Suprapubic skin (tissue), 4 donors: Measurements from ENCODE around the gene NTM. TPM values are rescaled to one million over a fixed set of nuclear protein-coding genes. Genes with fewer than 3 reads are reported as not detected.
"Not testable (repeated sequence)": the region's sequence is repeated elsewhere in the genome, so short reads cannot be mapped to it uniquely, and the experiment has no call there.

Experiments
- DNase-seq, 2 donors: peaks; one replicate each; pipeline ENCODE4 v3.0.0-alpha.2; 2019; ENCODE audit warnings: low spot score in 2 of 2
- H3K27ac ChIP-seq: fragments of 200-600 bp; sonication (generic); one replicate; pipeline ENCODE4 v1.5.1; 2019
- H3K27me3 ChIP-seq: fragments of 200-600 bp; sonication (generic); one replicate; pipeline ENCODE4 v1.5.1; 2019
- H3K36me3 ChIP-seq: fragments of 200-600 bp; sonication (generic); one replicate; pipeline ENCODE4 v1.5.1; 2019
- H3K4me1 ChIP-seq: fragments of 200-600 bp; sonication (generic); one replicate; pipeline ENCODE4 v1.5.1; 2019
- H3K4me3 ChIP-seq: fragments of 200-600 bp; sonication (generic); one replicate; pipeline ENCODE4 v1.5.1; 2019; ENCODE audit warnings: mild to moderate bottlenecking
- H3K9me3 ChIP-seq: fragments of 200-600 bp; sonication (generic); one replicate; pipeline ENCODE4 v1.5.1; 2019
- EP300 ChIP-seq: sonication (generic); formaldehyde crosslinking; IDR thresholded peaks from one replicate; pipeline ENCODE4 v1.6.1; 2017; ENCODE audit warnings: antibody characterized with exemption
- POLR2A ChIP-seq, 2 donors: fragments of 450-650 bp; IDR thresholded peaks; one replicate each; pipeline ENCODE4 v1.6.1; 2017; ENCODE audit warnings: antibody characterized with exemption in 2 of 2, mild to moderate bottlenecking in 2 of 2, moderate library complexity in 2 of 2
- POLR2AphosphoS5 ChIP-seq, 3 donors: sonication (generic); formaldehyde crosslinking; IDR thresholded peaks; one replicate each; pipeline ENCODE4 v1.6.1; 2017; ENCODE audit warnings: antibody characterized with exemption in 3 of 3
- WGBS: methylation state at CpG from one replicate; pipeline ENCODE4 v1.1.5; 2018; 5-methylcytosine and 5-hydroxymethylcytosine counted together
- total RNA-seq, 4 donors: library from RNA; depleted of rRNA; stranded (reverse); fragments of >200 nt; gene quantifications; one replicate each; pipeline ENCODE4 v1.1.0, GENCODE V29; 2016
- TF ChIP-seq, protein P1 (sequence below), 2 donors: fragments of 200-600 bp in 1 of 2; fragments of 450-650 bp in 1 of 2; sonication (generic) in 1 of 2; IDR thresholded peaks; one replicate each; pipeline ENCODE4 v1.5.1; 2016 to 2019; ENCODE audit warnings: antibody characterized with exemption in 2 of 2, mild to moderate bottlenecking in 1 of 2, moderate library complexity in 1 of 2

The NTM gene
- total RNA-seq, 4 donors from 2014 or later = 0.19 to 19.1 (median 2.1) TPM

DNA sequence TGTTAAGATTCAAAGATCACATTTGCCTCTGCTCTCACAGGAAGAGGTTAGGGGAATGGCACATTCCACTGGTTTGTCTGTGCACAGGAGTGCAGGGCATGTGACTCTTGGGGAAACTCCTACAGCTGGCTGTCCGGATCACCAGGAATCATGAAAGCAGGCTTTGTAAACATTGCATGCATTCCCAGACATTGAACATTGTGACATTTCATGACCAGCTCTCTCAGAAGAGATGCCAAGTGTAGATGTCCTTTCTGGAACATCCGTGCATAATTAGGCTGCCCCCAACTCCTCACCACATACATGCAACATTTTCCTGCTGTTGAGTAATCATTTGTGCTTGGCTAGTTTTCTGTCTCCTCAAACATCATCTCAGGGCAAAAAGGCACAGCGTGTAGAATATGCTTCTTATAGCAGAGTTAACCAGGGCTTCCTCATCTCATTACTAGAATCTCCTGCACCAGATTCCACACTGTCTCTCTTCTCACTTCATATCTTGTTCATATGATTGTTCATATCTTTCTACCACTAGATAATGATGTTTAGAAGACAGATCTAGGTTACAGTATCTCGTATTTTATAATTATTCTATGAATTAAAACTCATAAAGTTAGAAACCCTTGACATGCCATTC, 694.7 kb downstream of the NTM start:
- H3K4me3 ChIP-seq = no peak overlapping the region
- H3K36me3 ChIP-seq = no peaks in the 10 kb centered on the region
- no peak overlapping the region for H3K27ac ChIP-seq
- H3K9me3 ChIP-seq = no peaks in the 10 kb centered on the region
- no peak for DNase-seq
- TF ChIP-seq POLR2A (IDR thresholded peaks at IDR 0.05) = no peak
- TF ChIP-seq, protein P1, sequence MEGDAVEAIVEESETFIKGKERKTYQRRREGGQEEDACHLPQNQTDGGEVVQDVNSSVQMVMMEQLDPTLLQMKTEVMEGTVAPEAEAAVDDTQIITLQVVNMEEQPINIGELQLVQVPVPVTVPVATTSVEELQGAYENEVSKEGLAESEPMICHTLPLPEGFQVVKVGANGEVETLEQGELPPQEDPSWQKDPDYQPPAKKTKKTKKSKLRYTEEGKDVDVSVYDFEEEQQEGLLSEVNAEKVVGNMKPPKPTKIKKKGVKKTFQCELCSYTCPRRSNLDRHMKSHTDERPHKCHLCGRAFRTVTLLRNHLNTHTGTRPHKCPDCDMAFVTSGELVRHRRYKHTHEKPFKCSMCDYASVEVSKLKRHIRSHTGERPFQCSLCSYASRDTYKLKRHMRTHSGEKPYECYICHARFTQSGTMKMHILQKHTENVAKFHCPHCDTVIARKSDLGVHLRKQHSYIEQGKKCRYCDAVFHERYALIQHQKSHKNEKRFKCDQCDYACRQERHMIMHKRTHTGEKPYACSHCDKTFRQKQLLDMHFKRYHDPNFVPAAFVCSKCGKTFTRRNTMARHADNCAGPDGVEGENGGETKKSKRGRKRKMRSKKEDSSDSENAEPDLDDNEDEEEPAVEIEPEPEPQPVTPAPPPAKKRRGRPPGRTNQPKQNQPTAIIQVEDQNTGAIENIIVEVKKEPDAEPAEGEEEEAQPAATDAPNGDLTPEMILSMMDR (IDR thresholded peaks at IDR 0.05) = no peak
- H3K4me1 ChIP-seq = no peaks in the 10 kb centered on the region
- no peaks in the 10 kb centered on the region for H3K27me3 ChIP-seq
- WGBS = 31% methylated on average over 4 of the region's 4 CpGs

DNA sequence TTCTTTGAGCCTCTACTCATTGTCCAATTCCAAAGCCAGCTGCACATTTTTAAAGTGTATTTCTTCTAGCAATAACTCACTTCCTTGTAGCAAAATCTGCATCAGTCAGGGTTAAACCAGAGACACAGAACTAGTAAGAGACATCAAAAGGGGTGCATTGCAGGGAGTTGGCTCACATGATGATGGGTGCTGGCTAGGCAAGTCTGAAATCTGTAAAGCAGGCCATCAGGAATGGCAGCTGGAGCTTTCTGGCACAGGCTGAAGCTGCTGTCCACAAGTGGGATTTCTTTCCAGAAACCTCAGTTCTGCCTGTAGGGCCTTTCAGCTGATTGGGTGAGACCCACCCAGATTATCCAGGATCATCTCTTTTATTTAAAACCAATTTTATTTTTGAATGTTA, 698.1 kb downstream of the NTM start:
- DNase-seq = no peak
- no peaks in the 10 kb centered on the region for H3K9me3 ChIP-seq
- H3K4me3 ChIP-seq = no peak overlapping the region
- no peak for TF ChIP-seq POLR2A (IDR thresholded peaks at IDR 0.05)
- no peak for TF ChIP-seq EP300
- TF ChIP-seq POLR2AphosphoS5 (IDR thresholded peaks at IDR 0.05) = no peak
- TF ChIP-seq, protein P1 (IDR thresholded peaks at IDR 0.05) = no peak
- no peaks in the 10 kb centered on the region for H3K27me3 ChIP-seq
- no peak overlapping the region for H3K27ac ChIP-seq
- no peaks in the 10 kb centered on the region for H3K4me1 ChIP-seq
- no peaks in the 10 kb centered on the region for H3K36me3 ChIP-seq

DNA sequence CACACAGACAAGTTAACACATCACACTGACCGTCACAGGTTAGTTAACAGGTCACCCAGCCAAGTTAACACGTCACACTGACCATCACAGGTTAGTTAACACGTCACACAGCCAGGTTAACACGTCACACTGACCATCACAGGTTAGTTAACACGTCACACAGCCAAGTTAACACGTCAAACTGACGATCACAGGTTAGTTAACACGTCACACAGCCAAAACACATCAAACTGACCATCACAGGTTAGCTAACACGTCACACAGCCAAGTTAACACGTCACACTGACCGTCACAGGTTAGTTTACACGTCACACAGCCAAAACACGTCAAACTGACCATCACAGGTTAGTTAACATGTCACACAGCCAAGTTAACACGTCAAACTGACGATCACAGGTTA, 699.2 kb downstream of the NTM start:
- 94% methylated on average over 15 of the region's 15 CpGs for WGBS
- H3K9me3 ChIP-seq, H3K4me1 ChIP-seq, H3K27ac ChIP-seq, H3K36me3 ChIP-seq, H3K27me3 ChIP-seq, DNase-seq, H3K4me3 ChIP-seq: not testable (repeated sequence)

DNA sequence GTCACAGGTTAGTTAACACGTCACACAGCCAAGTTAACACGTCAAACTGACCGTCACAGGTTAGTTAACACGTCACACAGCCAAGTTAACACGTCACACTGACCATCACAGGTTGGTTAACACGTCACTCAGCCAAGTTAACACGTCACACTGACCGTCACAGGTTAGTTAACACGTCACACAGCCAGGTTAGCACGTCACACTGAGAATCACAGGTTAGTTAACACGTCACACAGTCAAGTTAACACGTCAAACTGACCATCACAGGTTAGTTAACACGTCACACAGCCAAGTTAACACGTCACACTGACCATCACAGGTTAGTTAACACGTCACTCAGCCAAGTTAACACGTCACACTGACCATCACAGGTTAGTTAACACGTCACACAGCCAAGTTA, 700.5 kb downstream of the NTM start:
- H3K27me3 ChIP-seq, DNase-seq, H3K4me1 ChIP-seq, H3K4me3 ChIP-seq, H3K36me3 ChIP-seq, H3K9me3 ChIP-seq, H3K27ac ChIP-seq: not testable (repeated sequence)
- 92% methylated on average over 17 of the region's 17 CpGs for WGBS

DNA sequence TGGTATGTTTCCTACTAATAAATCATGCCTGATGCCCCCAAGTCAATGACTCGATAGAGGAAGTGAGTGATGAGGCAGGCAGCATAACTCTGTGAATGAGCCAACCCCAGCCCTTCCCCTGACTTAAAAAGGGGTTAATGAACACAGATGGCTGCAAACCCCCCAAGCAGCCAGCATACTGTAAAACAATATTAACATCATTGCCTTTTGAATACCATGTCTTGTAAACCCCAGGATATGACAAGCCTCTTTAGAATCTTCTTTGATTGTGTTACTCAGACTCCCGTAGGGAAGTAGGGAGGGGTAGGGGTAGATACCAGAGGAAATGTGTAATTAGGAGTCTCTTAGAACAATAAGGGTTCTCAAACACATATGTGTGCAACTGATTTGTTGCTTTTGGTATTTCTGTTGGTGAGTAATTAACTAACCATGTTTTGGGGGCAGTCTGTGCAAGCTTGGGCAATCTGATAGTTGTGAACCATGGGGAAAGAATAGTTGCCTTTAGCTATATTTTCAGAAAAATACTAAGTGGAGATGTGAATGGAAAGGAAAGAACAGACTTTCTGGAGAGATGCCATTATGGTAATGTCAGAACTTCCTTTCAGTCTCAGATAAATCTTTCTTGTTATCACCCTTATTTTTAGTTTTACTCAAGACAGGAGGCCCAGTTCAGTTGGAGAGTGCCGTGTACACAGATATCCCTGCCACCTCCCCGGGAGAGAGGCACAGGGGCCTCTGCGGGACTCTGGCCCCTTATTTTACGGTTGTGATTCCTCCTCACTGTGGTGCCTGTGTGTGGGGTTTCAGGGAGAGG, 701.8 kb downstream of the NTM start:
- DNase-seq = no peak
- Histone ChIP-seq H3K27ac (no peak overlapping the region), H3K4me1 (no peaks in the 10 kb centered on the region), H3K4me3 (no peak overlapping the region), H3K36me3 (no peaks in the 10 kb centered on the region), H3K9me3 (no peaks in the 10 kb centered on the region), H3K27me3 (no peaks in the 10 kb centered on the region)
- TF ChIP-seq POLR2A (IDR thresholded peaks at IDR 0.05) = no peak
- no peak for TF ChIP-seq POLR2AphosphoS5 (IDR thresholded peaks at IDR 0.05)
- no peak for TF ChIP-seq EP300
- TF ChIP-seq, protein P1 (IDR thresholded peaks at IDR 0.05) = no peak
- WGBS = 7% methylated on average over 6 of the region's 6 CpGs

DNA sequence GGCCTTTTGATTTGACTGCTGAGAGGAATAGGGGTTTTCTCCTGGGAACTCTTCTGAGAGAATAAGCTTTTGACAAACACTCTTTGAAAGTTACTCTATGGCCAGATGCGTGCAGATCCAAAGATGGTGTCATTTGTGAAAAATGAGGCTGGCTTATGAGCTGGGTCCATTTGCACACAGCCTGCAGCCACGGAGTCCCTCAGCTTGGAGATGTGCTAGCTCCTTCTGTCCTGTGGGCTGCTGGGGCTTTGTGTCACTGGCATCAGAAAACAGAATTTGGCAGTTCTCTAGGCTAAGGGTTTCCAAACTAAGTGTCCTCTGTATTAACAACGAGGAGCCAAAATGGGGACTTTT, 702.4 kb downstream of the NTM start:
- no peaks in the 10 kb centered on the region for H3K4me1 ChIP-seq
- H3K9me3 ChIP-seq = no peaks in the 10 kb centered on the region
- WGBS = 59% methylated on average over 3 of the region's 3 CpGs
- H3K27ac ChIP-seq = no peak overlapping the region
- no peak overlapping the region for H3K4me3 ChIP-seq
- no peak for TF ChIP-seq POLR2AphosphoS5 (IDR thresholded peaks at IDR 0.05)
- no peak for TF ChIP-seq POLR2A (IDR thresholded peaks at IDR 0.05)
- no peak for TF ChIP-seq EP300
- TF ChIP-seq, protein P1 (IDR thresholded peaks at IDR 0.05) = no peak
- no peak for DNase-seq
- no peaks in the 10 kb centered on the region for H3K36me3 ChIP-seq
- H3K27me3 ChIP-seq = no peaks in the 10 kb centered on the region
